Measurements from ENCODE around the gene NXF1. TPM values are rescaled to one million over a fixed set of nuclear protein-coding genes. Genes with fewer than 3 reads are reported as not detected.

The NXF1 gene
- total and polyA plus RNA-seq, 2 of the 13 experiments (the other 11 are each of a cell fraction or from before 2014, with no cell fraction given), result 30.4 to 30.9 TPM

DNA sequence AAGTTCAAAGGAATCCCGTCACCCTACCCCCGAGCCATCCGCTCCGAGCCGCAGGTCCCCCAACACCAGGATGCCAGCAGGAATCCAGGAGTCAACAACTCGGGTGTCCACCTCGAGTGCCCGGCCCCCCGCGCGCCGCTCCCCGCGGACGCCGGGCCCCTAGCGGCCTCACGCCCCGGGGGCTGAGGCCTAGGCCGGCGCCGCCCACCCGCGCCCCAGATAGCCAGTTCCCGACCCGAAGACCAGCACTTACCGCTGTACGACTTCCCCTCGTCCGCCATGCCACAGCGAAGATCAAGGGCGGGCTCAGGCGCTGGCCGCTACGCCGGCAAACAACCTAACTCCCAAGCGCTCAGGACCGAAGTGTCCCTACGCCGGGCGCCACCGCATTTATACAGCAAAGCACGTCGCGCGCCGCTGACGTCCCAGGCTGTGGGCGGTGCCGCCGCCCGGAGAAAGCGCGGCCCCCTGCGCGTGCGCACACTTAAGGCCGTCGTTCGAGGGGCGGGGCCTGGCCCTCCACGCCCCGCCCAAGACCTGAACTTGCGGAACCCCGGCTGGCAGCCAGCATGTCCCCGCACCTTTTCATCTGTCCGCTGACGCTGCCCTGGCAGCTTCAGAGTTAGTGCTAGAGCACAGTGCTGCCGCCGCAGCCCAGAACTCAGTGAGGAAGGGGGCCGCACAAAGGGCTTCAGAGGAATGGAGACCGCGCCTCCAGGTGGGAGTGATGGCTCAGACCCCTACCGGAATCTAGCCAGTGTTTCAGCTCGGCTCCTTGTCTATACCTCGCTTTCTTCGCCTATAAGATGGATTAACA, at the start of gene NXF1 (continued):
- TF ChIP-seq, protein P1, sequence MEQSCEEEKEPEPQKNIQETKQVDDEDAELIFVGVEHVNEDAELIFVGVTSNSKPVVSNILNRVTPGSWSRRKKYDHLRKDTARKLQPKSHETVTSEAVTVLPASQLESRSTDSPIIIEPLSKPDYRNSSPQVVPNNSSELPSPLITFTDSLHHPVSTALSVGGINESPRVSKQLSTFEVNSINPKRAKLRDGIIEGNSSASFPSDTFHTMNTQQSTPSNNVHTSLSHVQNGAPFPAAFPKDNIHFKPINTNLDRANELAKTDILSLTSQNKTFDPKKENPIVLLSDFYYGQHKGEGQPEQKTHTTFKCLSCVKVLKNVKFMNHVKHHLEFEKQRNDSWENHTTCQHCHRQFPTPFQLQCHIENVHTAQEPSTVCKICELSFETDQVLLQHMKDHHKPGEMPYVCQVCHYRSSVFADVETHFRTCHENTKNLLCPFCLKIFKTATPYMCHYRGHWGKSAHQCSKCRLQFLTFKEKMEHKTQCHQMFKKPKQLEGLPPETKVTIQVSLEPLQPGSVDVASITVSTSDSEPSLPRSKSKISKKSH (CRISPR knock-in tag; IDR thresholded peaks at IDR 0.05; ENCODE audit: borderline replicate concordance), result peak; percentile 93
- TF ChIP-seq ZNF251 (CRISPR knock-in tag; IDR thresholded peaks at IDR 0.05) (0 out of 2 replicates have a peak, but pooled peaks have one; percentile 34), RBFOX2 (IDR thresholded peaks at IDR 0.05; ENCODE audit: low read depth, low read length) (peak; percentile 100), ZFYVE20 (CRISPR knock-in tag; IDR thresholded peaks at IDR 0.05; ENCODE audit: borderline replicate concordance, low read depth) (no peak), FOXO1 (CRISPR knock-in tag; IDR thresholded peaks at IDR 0.05) (0 out of 2 replicates have a peak, but pooled peaks have one; percentile 51), MAFF (IDR thresholded peaks at IDR 0.05; ENCODE audit: low read depth, low read length) (no peak), ZNF33B (CRISPR knock-in tag; IDR thresholded peaks at IDR 0.05) (0 out of 2 replicates have a peak, but pooled peaks have one; percentile 59), KLF16 (CRISPR knock-in tag; IDR thresholded peaks at IDR 0.05) (peak in 1 of 2 experiments; percentile 94; a peak in 2 of 4 replicates), SRSF4 (IDR thresholded peaks at IDR 0.05; ENCODE audit: low read depth, low read length, poor library complexity, severe bottlenecking) (no peak), PAWR (CRISPR knock-in tag; IDR thresholded peaks at IDR 0.05; ENCODE audit: borderline replicate concordance) (no peak), ZNF367 (CRISPR knock-in tag; IDR thresholded peaks at IDR 0.05; ENCODE audit: borderline replicate concordance) (0 out of 2 replicates have a peak, but pooled peaks have one; percentile 39), SMAD3 (CRISPR knock-in tag; IDR thresholded peaks at IDR 0.05) (peak; percentile 91)
- TF ChIP-seq, protein P2, sequence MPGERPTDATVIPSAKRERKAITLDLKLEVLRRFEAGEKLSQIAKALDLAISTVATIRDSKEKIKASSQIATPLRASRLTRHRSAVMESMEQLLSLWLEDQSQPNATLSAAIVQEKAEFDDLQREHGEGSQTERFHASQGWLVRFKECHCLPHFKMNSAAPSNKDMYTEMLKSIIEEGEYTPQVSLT (CRISPR knock-in tag; IDR thresholded peaks at IDR 0.05; ENCODE audit: borderline replicate concordance, low read depth), result no peak
- TF ChIP-seq, protein P3, sequence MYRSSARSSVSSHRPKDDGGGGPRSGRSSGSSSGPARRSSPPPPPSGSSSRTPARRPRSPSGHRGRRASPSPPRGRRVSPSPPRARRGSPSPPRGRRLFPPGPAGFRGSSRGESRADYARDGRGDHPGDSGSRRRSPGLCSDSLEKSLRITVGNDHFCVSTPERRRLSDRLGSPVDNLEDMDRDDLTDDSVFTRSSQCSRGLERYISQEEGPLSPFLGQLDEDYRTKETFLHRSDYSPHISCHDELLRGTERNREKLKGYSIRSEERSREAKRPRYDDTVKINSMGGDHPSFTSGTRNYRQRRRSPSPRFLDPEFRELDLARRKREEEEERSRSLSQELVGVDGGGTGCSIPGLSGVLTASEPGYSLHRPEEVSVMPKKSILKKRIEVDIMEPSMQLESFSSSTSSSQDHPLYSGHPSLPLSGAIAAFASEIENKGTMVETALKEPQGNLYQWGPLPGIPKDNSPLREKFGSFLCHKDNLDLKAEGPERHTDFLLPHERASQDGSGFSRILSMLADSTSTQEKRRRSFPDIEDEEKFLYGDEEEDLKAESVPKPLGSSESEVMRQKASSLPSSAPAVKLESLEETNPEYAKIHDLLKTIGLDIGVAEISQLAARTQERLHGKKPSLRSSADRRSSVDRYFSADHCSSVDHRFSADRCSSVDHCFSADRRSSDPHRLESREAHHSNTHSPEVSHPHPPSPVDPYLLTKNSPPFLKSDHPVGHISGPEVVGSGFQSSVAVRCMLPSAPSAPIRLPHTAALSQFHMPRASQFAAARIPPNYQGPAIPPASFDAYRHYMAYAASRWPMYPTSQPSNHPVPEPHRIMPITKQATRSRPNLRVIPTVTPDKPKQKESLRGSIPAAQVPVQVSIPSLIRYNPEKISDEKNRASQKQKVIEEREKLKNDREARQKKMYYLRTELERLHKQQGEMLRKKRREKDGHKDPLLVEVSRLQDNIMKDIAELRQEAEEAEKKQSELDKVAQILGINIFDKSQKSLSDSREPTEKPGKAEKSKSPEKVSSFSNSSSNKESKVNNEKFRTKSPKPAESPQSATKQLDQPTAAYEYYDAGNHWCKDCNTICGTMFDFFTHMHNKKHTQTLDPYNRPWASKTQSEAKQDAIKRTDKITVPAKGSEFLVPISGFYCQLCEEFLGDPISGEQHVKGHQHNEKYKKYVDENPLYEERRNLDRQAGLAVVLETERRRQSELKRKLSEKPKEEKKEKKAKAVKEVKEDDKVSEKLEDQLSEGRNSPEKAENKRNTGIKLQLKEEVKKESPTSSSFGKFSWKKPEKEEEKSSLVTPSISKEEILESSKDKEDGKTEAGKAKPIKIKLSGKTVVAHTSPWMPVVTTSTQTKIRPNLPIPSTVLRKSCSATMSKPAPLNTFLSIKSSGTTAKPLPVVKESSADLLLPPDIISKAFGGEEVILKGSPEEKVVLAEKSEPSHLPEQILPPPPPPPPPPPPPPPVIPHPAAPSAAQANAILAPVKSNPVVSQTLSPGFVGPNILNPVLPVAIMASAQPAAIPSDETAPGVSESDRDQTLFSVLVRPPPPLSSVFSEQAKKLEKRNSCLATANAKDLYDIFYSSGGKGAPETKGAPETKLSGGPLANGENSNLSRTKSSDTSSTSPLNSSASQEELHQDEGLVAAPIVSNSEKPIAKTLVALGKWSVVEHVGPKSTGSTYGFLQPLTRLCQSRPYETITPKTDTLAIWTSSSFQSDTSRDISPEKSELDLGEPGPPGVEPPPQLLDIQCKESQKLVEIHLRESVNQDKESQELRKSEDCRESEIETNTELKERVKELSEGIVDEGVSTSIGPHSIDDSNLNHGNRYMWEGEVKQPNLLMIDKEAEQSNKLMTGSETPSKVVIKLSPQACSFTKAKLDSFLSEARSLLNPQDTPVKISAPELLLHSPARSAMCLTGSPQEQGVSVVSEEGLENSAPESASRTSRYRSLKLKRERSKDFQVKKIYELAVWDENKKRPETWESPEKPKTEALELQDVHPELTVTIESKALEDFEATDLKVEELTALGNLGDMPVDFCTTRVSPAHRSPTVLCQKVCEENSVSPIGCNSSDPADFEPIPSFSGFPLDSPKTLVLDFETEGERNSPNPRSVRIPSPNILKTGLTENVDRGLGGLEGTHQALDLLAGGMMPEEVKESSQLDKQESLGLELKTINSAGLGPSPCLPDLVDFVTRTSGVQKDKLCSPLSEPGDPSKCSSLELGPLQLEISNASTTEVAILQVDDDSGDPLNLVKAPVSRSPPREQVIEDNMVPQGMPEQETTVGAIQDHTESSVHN (CRISPR knock-in tag; IDR thresholded peaks at IDR 0.05), result peak; percentile 90; the same call in 1 of the 2 replicates
- TF ChIP-seq, protein P4, sequence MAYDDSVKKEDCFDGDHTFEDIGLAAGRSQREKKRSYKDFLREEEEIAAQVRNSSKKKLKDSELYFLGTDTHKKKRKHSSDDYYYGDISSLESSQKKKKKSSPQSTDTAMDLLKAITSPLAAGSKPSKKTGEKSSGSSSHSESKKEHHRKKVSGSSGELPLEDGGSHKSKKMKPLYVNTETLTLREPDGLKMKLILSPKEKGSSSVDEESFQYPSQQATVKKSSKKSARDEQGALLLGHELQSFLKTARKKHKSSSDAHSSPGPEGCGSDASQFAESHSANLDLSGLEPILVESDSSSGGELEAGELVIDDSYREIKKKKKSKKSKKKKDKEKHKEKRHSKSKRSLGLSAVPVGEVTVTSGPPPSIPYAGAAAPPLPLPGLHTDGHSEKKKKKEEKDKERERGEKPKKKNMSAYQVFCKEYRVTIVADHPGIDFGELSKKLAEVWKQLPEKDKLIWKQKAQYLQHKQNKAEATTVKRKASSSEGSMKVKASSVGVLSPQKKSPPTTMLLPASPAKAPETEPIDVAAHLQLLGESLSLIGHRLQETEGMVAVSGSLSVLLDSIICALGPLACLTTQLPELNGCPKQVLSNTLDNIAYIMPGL (CRISPR knock-in tag; IDR thresholded peaks at IDR 0.05; ENCODE audit: borderline replicate concordance in 1 of 2, low read depth in 1 of 2), result peak; percentile 73 to 88
